Measurements from ENCODE around the gene STXBP1. TPM values are rescaled to one million over a fixed set of nuclear protein-coding genes. Genes with fewer than 3 reads are reported as not detected.

Gene STXBP1
- total and polyA plus RNA-seq, 2 of the 4 experiments (the other 2 are of a cell fraction), result 15.8 to 22.6 TPM

GRCh38 chr9:127712371-127712770 lies 100.3 kb downstream of the STXBP1 start:
- Histone ChIP-seq H3K14ac (replicated peaks; ENCODE audit: low read depth, low read length) (no peak overlapping the region), H2AK5ac (ENCODE audit: low read depth, low read length) (no peak overlapping the region), H2BK20ac (ENCODE audit: low read depth, low read length) (no peak overlapping the region), H4K20me1 (ENCODE audit: insufficient read depth, low read length) (peaks cover 7% of the 10 kb centered on the region), H3K4me1 (ENCODE audit: control insufficient read depth, insufficient read depth, low read length) (peaks cover 7% of the 10 kb centered on the region), H3K4me2 (ENCODE audit: low read depth, low read length) (no peak overlapping the region), H2BK5ac (ENCODE audit: low read depth, low read length, poor library complexity, severe bottlenecking) (no peak overlapping the region), H3K4me3 (ENCODE audit: insufficient read depth, low read depth, low read length) (no peak overlapping the region), H2AFZ (replicated peaks; ENCODE audit: low read length, poor library complexity) (no peak overlapping the region), H3K27ac (ENCODE audit: insufficient read depth, low read length) (no peak overlapping the region), H2BK15ac (ENCODE audit: low read depth, low read length) (no peak overlapping the region), H2BK120ac (ENCODE audit: low read depth, low read length) (no peak overlapping the region), H3K9me1 (ENCODE audit: insufficient read depth, low read length) (no peaks in the 10 kb centered on the region; the same call in 1 of the 2 replicates), H4K8ac (ENCODE audit: low read depth in 2 of 2, low read length in 2 of 2) (no peak overlapping the region), H3K9ac (ENCODE audit: low read depth, low read length) (no peak overlapping the region), H3K4ac (ENCODE audit: low read depth, low read length) (no peak overlapping the region), H3K56ac (ENCODE audit: extremely low read depth, insufficient read depth, low read length) (no peak overlapping the region), H3K27me3 (ENCODE audit: control insufficient read depth, insufficient read depth, low read length) (no peaks in the 10 kb centered on the region), H2AK9ac (replicated peaks; ENCODE audit: low read depth, low read length, poor library complexity) (no peak overlapping the region), H3K79me1 (ENCODE audit: low read depth in 1 of 2, low read length in 2 of 2) (peaks cover 2 to 14% of the 10 kb centered on the region in 2 experiments; a peak in 3 of 4 replicates), H3K36me3 (ENCODE audit: control insufficient read depth, insufficient read depth, low read length) (no peaks in the 10 kb centered on the region), H3K18ac (ENCODE audit: low read depth, low read length) (no peak overlapping the region), H3K9me3 (ENCODE audit: control insufficient read depth, insufficient read depth, low read length) (no peaks in the 10 kb centered on the region), H3K23ac (ENCODE audit: low read depth, low read length) (no peak overlapping the region), H4K91ac (ENCODE audit: insufficient read depth, low read depth, low read length) (no peak overlapping the region), H4K5ac (ENCODE audit: low read depth, low read length) (no peak overlapping the region)
- in situ Hi-C loops (cut with MboI; ENCODE audit: low sequenced_read_pairs) (no loop called here), intact Hi-C loops (cut with micrococcal nuclease) (no loop called here), dilution Hi-C loops (cut with HindIII; ENCODE audit: low sequenced_read_pairs, unreplicated experiment) (no loop called here)
- ATAC-seq (ENCODE audit: low read depth), result no peak
- CTCF ChIA-PET, result no interaction called here
- no CpG with 5 or more reads among the region's 11 CpGs for WGBS, 2 experiments (ENCODE audit: extremely low coverage in 2 of 2, insufficient read length in 1 of 2)
- no peak for DNase-seq
- TF ChIP-seq CTCF (conservative IDR thresholded peaks at IDR 0.05; ENCODE audit: low read depth, low read length), result no peak
- TF ChIP-seq POLR2A (IDR thresholded peaks at IDR 0.05; ENCODE audit: low read depth, low read length), result no peak
- no peak for TF ChIP-seq ELK1 (IDR thresholded peaks at IDR 0.05; ENCODE audit: borderline replicate concordance, low read depth, low read length)
- no peak for TF ChIP-seq CEBPB (IDR thresholded peaks at IDR 0.05; ENCODE audit: low read depth, low read length)
- no peak for TF ChIP-seq FOS (IDR thresholded peaks at IDR 0.05; ENCODE audit: low read depth, low read length)
- TF ChIP-seq CHD1 (IDR thresholded peaks at IDR 0.05; ENCODE audit: low read depth, low read length), result no peak
- no peak for TF ChIP-seq MXI1 (IDR thresholded peaks at IDR 0.05; ENCODE audit: borderline replicate concordance, low read depth, low read length)
- TF ChIP-seq USF2 (IDR thresholded peaks at IDR 0.05; ENCODE audit: low read depth, low read length), result no peak
- TF ChIP-seq RAD21 (IDR thresholded peaks at IDR 0.05; ENCODE audit: low read length), result no peak
- TF ChIP-seq NFE2L2 (IDR thresholded peaks at IDR 0.05; ENCODE audit: low read depth, low read length), result no peak
- no peak for TF ChIP-seq RCOR1 (IDR thresholded peaks at IDR 0.05; ENCODE audit: insufficient replicate concordance, low read length)
- TF ChIP-seq RFX5 (IDR thresholded peaks at IDR 0.05; ENCODE audit: low read depth, low read length), result no peak
- no peak for TF ChIP-seq BHLHE40 (IDR thresholded peaks at IDR 0.05; ENCODE audit: low read depth, low read length)
- TF ChIP-seq MAZ (IDR thresholded peaks at IDR 0.05; ENCODE audit: borderline replicate concordance, low read depth, low read length), result no peak
- TF ChIP-seq SMC3 (IDR thresholded peaks at IDR 0.05; ENCODE audit: low read depth, low read length), result no peak
- TF ChIP-seq MAFK (IDR thresholded peaks at IDR 0.05; ENCODE audit: low read depth, low read length), result no peak
- POLR2A ChIA-PET (ENCODE audit: unreplicated experiment), result no interaction called here
- no TSS peak for BruUV-seq (replicated peaks)
